OCI-LY7 (cell line): Measurements from ENCODE around the gene GEMIN5.

Source experiments
- CTCF ChIP-seq: fragments of 200-600 bp; sonication (generic); conservative IDR thresholded peaks from 2 replicates; pipeline ENCODE4 v1.5.1; 2014; ENCODE audit warnings: mild to moderate bottlenecking, antibody characterized with exemption, low read length, moderate library complexity, mixed read lengths
- EZH2phosphoT487 ChIP-seq: fragments of 200-600 bp; sonication (generic); IDR thresholded peaks from 2 replicates; pipeline ENCODE4 v1.6.1; 2018; ENCODE audit warnings: low read depth, borderline replicate concordance, mild to moderate bottlenecking, mixed run types, antibody characterized with exemption, low read length, moderate library complexity, mixed read lengths

GRCh38 chr5:154970759-154971158 is 32.7 kb upstream of the GEMIN5 start:
- TF ChIP-seq CTCF: no peak
- no peak for TF ChIP-seq EZH2phosphoT487
